Measurements from ENCODE around the gene SPNS3.

SPNS3 gene

DNA sequence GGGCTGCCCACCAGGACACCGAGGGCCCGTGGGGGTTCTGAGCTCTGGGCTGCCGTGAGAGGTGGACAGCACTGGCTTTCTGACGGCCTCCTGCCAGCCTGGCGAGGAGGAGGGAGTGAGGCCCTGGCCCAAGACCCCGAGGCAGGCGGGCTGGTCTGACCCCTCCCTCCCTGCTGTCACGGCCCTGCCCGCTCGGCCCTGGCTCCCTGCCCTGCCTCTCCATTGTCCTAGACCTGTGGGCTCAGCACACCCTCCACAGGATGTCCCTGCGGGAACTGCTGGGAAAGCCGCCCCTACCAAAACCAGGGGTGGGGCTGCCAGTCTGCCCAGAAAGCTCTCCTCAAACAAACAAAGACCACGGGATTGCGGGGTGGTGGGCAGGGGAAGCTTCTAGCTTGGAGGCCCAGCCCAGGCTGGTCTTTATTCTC is 85.6 kb downstream of the SPNS3 start:
- Histone ChIP-seq H3K9me3 (no peaks in the 10 kb centered on the region), H3K27me3 (ENCODE audit: low read depth) (no peaks in the 10 kb centered on the region), H3K36me3 (replicated peaks) (no peaks in the 10 kb centered on the region), H3K4me1 (no peaks in the 10 kb centered on the region), H3K4me3 (no peak overlapping the region)
- DNase-seq (ENCODE audit: low spot score in 2 of 2): no peak
- in situ Hi-C loops (cut with MboI; ENCODE audit: low sequenced_read_pairs): no loop called here

GRCh38 chr17:4520060-4520893 is 86.5 kb downstream of the SPNS3 start:
- in situ Hi-C loops (cut with MboI; ENCODE audit: low sequenced_read_pairs): no loop called here
- Histone ChIP-seq H3K36me3 (replicated peaks) (no peaks in the 10 kb centered on the region), H3K4me3 (no peak overlapping the region), H3K4me1 (no peaks in the 10 kb centered on the region), H3K27me3 (ENCODE audit: low read depth) (no peaks in the 10 kb centered on the region), H3K9me3 (no peaks in the 10 kb centered on the region)
- no peak for DNase-seq (ENCODE audit: low spot score in 2 of 2)

DNA sequence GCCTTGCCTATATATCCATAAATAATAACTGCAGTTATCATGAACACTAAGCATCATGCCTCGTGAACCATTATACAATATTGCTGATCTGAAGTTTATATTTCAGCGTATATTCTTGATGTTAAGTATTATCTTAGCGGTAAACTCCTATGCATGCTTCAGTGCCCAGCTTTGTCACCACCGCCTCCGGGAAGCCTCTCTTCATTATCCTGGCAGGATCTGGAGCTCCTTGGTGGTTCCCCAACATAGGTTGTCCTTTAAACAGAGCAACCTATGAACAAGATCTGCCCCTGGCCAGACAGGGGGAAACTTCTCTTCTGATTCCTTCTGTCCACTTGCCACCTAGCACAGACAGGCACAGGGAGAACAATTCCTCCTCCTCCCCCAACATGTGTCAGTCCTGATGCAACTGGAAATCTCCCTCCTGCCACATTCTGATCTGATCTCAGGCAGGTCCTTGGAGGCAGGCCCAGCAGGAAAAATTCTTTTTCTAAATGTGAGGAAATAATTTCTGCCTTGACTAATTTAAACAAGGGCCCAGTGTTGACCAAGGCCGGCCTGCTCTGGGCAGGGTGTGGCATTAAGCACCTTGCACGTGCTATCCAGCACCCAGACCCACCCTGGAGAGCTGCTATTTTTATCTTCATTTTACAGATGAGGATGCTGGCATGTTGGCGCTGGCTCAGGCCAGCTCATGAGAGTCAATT is 87.3 kb downstream of the SPNS3 start:
- Histone ChIP-seq H3K9me3 (no peaks in the 10 kb centered on the region), H3K4me1 (no peaks in the 10 kb centered on the region), H3K27me3 (ENCODE audit: low read depth) (no peaks in the 10 kb centered on the region), H3K36me3 (replicated peaks) (no peaks in the 10 kb centered on the region), H3K4me3 (no peak overlapping the region)
- in situ Hi-C loops (cut with MboI; ENCODE audit: low sequenced_read_pairs): no loop called here
- DNase-seq (ENCODE audit: low spot score in 2 of 2): no peak

DNA sequence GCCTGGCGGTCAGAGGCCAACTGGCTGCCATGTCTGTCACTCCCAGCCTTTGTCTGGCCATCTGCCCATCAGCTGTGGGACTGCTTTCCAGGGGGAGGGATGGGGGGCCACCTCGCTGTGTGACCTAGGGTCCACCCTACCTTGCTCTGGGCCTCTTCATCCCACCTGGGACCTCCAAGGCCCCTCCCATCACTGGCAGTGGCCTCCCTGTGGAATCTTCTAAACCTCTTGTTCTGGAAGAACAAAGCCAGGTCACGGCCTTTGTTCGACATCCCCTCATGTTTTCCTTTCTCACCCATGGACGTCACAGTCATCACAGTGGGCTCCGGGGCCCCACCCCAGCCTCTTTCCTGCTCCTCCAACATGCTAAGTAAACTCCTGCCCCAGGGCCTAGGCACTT is 88.9 kb downstream of the SPNS3 start:
- Histone ChIP-seq H3K27me3 (ENCODE audit: low read depth) (no peaks in the 10 kb centered on the region), H3K9me3 (no peaks in the 10 kb centered on the region), H3K4me3 (no peak overlapping the region), H3K36me3 (replicated peaks) (no peaks in the 10 kb centered on the region), H3K4me1 (no peaks in the 10 kb centered on the region)
- no peak for DNase-seq (ENCODE audit: low spot score in 2 of 2)
- in situ Hi-C loops (cut with MboI; ENCODE audit: low sequenced_read_pairs): no loop called here

DNA sequence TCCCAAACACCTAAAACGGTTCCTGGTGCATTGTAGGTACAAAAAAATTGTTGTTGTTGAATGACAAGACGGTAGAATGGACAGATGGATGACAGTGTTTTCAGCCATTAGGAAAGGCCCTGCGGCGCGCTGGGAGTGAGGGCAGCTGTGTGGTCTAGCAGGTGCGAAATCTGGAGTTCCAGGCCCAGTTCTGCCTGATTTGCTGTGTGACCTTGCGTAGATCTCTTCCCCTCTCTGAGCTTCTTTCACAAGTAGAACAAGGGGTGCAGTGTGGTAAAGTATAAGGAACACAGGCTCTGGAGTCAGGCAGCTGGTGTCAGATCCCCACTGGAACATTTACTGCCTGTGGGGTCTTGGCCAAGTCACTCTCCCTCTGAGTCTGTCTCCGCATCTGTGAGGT is 90.2 kb downstream of the SPNS3 start:
- no peak for DNase-seq (ENCODE audit: low spot score in 2 of 2)
- Histone ChIP-seq H3K27me3 (ENCODE audit: low read depth) (no peaks in the 10 kb centered on the region; the same call in 1 of the 2 replicates), H3K4me1 (no peaks in the 10 kb centered on the region), H3K4me3 (no peak overlapping the region), H3K36me3 (replicated peaks) (no peaks in the 10 kb centered on the region), H3K9me3 (no peaks in the 10 kb centered on the region)
- in situ Hi-C loops (cut with MboI; ENCODE audit: low sequenced_read_pairs): no loop called here

GRCh38 chr17:4525691-4526397 is 92.1 kb downstream of the SPNS3 start:
- in situ Hi-C loops (cut with MboI; ENCODE audit: low sequenced_read_pairs): no loop called here
- Histone ChIP-seq H3K27me3 (ENCODE audit: low read depth) (no peaks in the 10 kb centered on the region; the same call in 1 of the 2 replicates), H3K36me3 (replicated peaks) (no peaks in the 10 kb centered on the region), H3K4me3 (no peak overlapping the region), H3K9me3 (no peaks in the 10 kb centered on the region), H3K4me1 (no peaks in the 10 kb centered on the region)
- DNase-seq (ENCODE audit: low spot score in 2 of 2): no peak

DNA sequence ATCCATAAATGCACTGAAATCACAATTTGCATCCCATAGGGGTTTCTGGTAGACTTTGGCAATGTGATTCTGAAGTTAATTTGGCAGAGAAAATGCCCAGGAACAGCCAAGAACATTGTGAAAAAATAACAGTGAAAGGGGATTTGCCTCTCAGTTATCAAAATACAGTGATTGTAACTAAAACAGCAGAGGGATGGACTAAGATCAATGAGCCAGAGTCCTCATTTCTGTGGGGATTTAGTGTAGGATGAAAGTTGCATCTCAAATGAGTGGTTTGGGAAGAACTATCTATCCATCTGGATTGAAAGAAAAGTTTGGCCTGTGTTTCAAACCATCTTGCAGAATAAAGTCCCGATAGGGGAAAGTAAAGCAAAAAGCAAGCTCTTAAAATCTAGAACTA is 93.4 kb downstream of the SPNS3 start:
- Histone ChIP-seq H3K4me1 (no peaks in the 10 kb centered on the region), H3K36me3 (replicated peaks) (no peaks in the 10 kb centered on the region), H3K9me3 (no peaks in the 10 kb centered on the region), H3K4me3 (no peak overlapping the region), H3K27me3 (ENCODE audit: low read depth) (no peaks in the 10 kb centered on the region; the same call in 1 of the 2 replicates)
- in situ Hi-C loops (cut with MboI; ENCODE audit: low sequenced_read_pairs): no loop called here
- DNase-seq (ENCODE audit: low spot score in 2 of 2): no peak

GRCh38 chr17:4527566-4528125 is 93.9 kb downstream of the SPNS3 start:
- no peak for DNase-seq (ENCODE audit: low spot score in 2 of 2)
- H3K9me3 ChIP-seq: no peaks in the 10 kb centered on the region
- H3K27me3 ChIP-seq (ENCODE audit: low read depth): no peaks in the 10 kb centered on the region; the same call in 1 of the 2 replicates
- no peaks in the 10 kb centered on the region for H3K36me3 ChIP-seq (replicated peaks)
- in situ Hi-C loops (cut with MboI; ENCODE audit: low sequenced_read_pairs): no loop called here
- no peaks in the 10 kb centered on the region for H3K4me1 ChIP-seq
- H3K4me3 ChIP-seq: no peak overlapping the region

DNA sequence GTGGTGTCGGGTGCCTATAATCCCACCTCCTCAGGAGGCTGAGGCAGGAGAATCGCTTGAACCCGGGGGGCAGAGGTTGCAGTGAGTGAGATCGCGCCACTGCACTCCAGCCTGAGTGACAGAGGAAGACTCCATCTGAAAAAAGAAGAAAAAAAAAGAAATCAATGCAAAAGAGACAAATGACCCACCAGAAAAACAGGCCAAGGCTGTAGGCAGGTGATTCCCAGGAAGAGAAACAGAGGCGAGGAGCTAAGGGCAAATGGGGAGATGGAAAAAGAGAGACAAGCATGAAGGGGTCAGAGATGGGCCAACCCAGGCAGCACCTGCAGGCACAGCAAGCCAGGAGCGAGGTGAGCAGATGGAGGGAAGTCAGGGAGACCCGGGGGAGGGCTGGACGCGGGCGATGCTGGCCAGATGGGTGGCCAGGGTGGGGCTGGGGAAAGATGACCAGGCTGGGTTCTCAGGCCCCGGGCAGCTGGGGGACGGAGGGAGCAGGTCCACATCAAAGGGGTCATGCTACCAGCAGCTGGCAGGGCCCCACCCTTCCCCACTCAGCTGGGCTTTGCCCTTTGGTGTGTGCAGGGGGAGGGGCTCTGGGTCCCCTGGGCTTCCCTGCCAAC is 95.9 kb downstream of the SPNS3 start:
- Histone ChIP-seq H3K9me3 (no peaks in the 10 kb centered on the region), H3K4me1 (no peaks in the 10 kb centered on the region), H3K4me3 (no peak overlapping the region), H3K27me3 (ENCODE audit: low read depth) (no peaks in the 10 kb centered on the region; the same call in 1 of the 2 replicates), H3K36me3 (replicated peaks) (no peaks in the 10 kb centered on the region)
- in situ Hi-C loops (cut with MboI; ENCODE audit: low sequenced_read_pairs): no loop called here
- DNase-seq (ENCODE audit: low spot score in 2 of 2): no peak

DNA sequence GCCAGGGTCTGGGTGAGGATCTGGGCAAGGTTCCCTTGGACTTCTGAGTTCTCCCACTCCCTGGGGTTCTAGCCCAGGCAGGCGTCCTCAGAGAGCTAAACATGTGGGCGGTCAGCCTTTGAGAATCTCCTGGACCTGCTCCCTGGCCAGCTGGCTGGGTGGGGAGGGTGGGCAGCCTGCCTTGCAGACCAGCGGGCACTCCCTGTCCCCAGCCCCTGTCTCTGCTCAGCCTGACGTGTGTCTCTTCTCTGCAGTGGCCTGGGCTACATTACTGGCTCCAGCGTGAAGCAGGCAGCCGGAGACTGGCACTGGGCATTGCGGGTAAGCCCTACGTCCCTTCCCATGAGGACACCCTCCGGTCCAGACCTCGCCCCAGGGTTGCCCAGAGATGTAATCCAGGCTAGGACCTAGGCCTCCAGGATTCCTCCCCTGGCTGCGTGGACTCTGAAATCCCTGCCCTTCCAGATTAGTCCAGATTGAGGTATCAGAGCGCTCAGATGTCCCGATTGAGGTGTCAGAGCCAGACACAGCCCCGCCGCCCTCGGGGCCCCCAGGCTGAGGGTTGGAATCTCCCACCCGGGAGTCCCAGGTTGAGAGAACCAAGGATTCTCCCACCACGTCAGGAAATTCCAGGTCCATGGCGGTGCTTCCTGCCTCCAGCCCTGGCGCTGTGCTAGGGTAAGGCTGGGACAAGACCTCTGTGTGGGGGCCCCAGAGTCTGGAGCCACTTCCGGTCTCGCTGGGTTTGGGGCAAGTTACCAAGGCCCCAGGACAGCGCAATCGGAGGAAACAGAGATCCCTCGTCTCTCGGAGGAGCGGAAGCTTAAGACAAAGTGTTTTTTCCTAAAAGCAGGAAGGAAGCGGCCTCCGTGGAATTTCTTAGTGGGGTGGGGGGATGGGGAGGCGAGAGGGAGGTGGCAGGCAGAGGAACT is 97.3 kb downstream of the SPNS3 start:
- Histone ChIP-seq H3K4me1 (no peaks in the 10 kb centered on the region), H3K36me3 (replicated peaks) (no peaks in the 10 kb centered on the region), H3K27me3 (ENCODE audit: low read depth) (no peaks in the 10 kb centered on the region; the same call in 1 of the 2 replicates), H3K4me3 (no peak overlapping the region), H3K9me3 (no peaks in the 10 kb centered on the region)
- in situ Hi-C loops (cut with MboI; ENCODE audit: low sequenced_read_pairs): no loop called here
- no peak for DNase-seq (ENCODE audit: low spot score in 2 of 2)

DNA sequence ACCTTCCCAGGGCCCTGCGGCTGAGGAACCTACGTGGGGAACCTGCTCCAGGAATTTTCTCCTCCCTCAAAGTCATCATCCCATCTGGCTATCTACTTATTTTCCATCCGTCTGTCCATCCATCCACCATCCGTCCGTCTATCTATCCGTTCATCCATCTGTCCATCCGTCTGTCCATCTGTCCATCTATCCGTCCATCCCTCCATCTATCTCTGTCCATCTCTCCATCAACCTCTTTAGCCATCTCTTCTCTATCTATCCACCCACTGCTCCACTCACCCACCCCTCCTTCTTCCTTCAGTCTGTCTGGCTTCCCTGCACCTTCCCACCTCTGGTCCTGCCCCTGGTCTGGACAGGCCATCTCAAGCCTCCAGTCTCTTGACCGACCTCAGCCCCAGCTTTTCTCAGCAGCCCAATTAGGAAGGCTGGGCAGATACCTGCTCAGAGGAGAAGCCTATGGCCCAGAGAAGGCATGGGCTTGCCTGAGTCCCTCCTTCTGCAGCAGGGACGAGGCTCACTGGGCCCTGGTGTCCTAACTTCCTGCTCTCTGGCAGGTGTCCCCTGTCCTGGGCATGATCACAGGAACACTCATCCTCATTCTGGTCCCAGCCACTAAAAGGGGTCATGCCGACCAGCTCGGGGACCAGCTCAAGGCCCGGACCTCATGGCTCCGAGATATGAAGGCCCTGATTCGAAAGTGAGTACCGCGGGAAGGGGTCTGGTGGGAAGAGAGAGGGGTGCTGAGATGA is 98.4 kb downstream of the SPNS3 start:
- Histone ChIP-seq H3K4me3 (no peak overlapping the region), H3K9me3 (no peaks in the 10 kb centered on the region), H3K36me3 (replicated peaks) (peaks cover 2% of the 10 kb centered on the region; the same call in 1 of the 2 replicates), H3K4me1 (no peaks in the 10 kb centered on the region), H3K27me3 (ENCODE audit: low read depth) (no peaks in the 10 kb centered on the region; the same call in 1 of the 2 replicates)
- DNase-seq (ENCODE audit: low spot score in 2 of 2): no peak
- in situ Hi-C loops (cut with MboI; ENCODE audit: low sequenced_read_pairs): no loop called here

All from HAP-1 (cell line).